HEK293 (cell line): ENCODE results near the gene TFR2.

Experiments used
- CTCF ChIA-PET: fragments of 350-600 bp; formaldehyde crosslinking; extraction: SDS; loops from one replicate; lab custom pipeline; 2021; ENCODE audit warnings: antibody characterized with exemption; lab: Yijun Ruan, JAX
- POLR2A ChIA-PET: fragments of 300-600 bp; formaldehyde crosslinking; extraction: SDS; loops from one replicate; lab custom pipeline; 2020; ENCODE audit warnings: antibody characterized with exemption, inconsistent platforms; lab: Yijun Ruan, JAX
- H3K27ac ChIP-seq: fragments of 200-500 bp; sonication (Bioruptor generic); 2 replicates; pipeline ENCODE4 v1.5.1; 2014; ENCODE audit warnings: low read depth, low read length, control low read depth, inconsistent platforms; ENCODE audit errors: extremely low read depth
- H3K36me3 ChIP-seq, 2 experiments: fragments of 200-500 bp in 1 of 2; sonication (Bioruptor generic) in 1 of 2; 1 replicate in 1 of 2; 2 replicates in 1 of 2; pipeline ENCODE4 v1.5.1; 2014 to 2017; ENCODE audit warnings: inconsistent platforms in 2 of 2, low read length in 2 of 2; ENCODE audit not compliant: control insufficient read depth in 2 of 2, insufficient read depth in 1 of 2
- H3K4me1 ChIP-seq: fragments of 200-500 bp; sonication (Bioruptor generic); 2 replicates; pipeline ENCODE4 v1.5.1; 2014; ENCODE audit warnings: mild to moderate bottlenecking, low read length, inconsistent platforms; ENCODE audit not compliant: control insufficient read depth, insufficient read depth
- H3K4me3 ChIP-seq: 2 replicates; pipeline ENCODE4 v1.5.1; 2011; ENCODE audit warnings: low read depth, mild to moderate bottlenecking, control low read depth, low read length, moderate library complexity
- H3K9me3 ChIP-seq: fragments of 200-500 bp; sonication (Bioruptor generic); 2 replicates; pipeline ENCODE4 v1.5.1; 2014; ENCODE audit warnings: low read depth, low read length, inconsistent platforms; ENCODE audit not compliant: control insufficient read depth, insufficient read depth
- GLIS1 ChIP-seq: fragments of 450-650 bp; formaldehyde crosslinking; IDR thresholded peaks from 2 replicates; pipeline ENCODE4 v1.5.1; 2016; ENCODE audit warnings: missing biosample characterization, missing genetic modification characterization
- GLIS2 ChIP-seq: fragments of 450-650 bp; formaldehyde crosslinking; IDR thresholded peaks from 2 replicates; pipeline ENCODE4 v1.5.1; 2016; ENCODE audit warnings: missing biosample characterization, missing genetic modification characterization
- MEIS1 ChIP-seq: sonication (generic); formaldehyde crosslinking; IDR thresholded peaks from 2 replicates; pipeline ENCODE4 v1.8.1; 2022; ENCODE audit warnings: missing genetic modification reagents, mild to moderate bottlenecking, borderline replicate concordance
- SP2 ChIP-seq: fragments of 450-650 bp; formaldehyde crosslinking; IDR thresholded peaks from 2 replicates; pipeline ENCODE4 v1.5.1; 2016; ENCODE audit warnings: missing biosample characterization, missing genetic modification characterization
- TRIM28 ChIP-seq: IDR thresholded peaks from 2 replicates; pipeline ENCODE4 v1.6.1; 2011; ENCODE audit warnings: low read length, control low read depth, borderline replicate concordance
- ZBTB21 ChIP-seq: fragments of 450-650 bp; formaldehyde crosslinking; IDR thresholded peaks from 2 replicates; pipeline ENCODE4 v1.5.1; 2017; ENCODE audit warnings: missing biosample characterization, missing genetic modification characterization
- ZFHX2 ChIP-seq: fragments of 450-650 bp; formaldehyde crosslinking; conservative IDR thresholded peaks from 2 replicates; pipeline ENCODE4 v1.5.1; 2016; ENCODE audit warnings: missing biosample characterization, missing genetic modification characterization
- ZIC2 ChIP-seq: fragments of 450-650 bp; formaldehyde crosslinking; IDR thresholded peaks from 2 replicates; pipeline ENCODE4 v1.5.1; 2016; ENCODE audit warnings: missing biosample characterization, missing genetic modification characterization
- ZNF155 ChIP-seq: fragments of 450-650 bp; formaldehyde crosslinking; IDR thresholded peaks from 2 replicates; pipeline ENCODE4 v1.5.1; 2016; ENCODE audit warnings: missing biosample characterization, missing genetic modification characterization
- ZNF175 ChIP-seq: fragments of 450-650 bp; formaldehyde crosslinking; IDR thresholded peaks from 2 replicates; pipeline ENCODE4 v1.5.1; 2016; ENCODE audit warnings: missing biosample characterization, missing genetic modification characterization
- ZNF362 ChIP-seq: fragments of 450-650 bp; formaldehyde crosslinking; IDR thresholded peaks from 2 replicates; pipeline ENCODE4 v1.5.1; 2016; ENCODE audit warnings: missing biosample characterization, missing genetic modification characterization
- ZNF433 ChIP-seq: fragments of 450-650 bp; formaldehyde crosslinking; IDR thresholded peaks from 2 replicates; pipeline ENCODE4 v1.5.1; 2016; ENCODE audit warnings: missing biosample characterization, missing genetic modification characterization, low read depth
- TF ChIP-seq, protein P1 (sequence below): fragments of 450-650 bp; formaldehyde crosslinking; IDR thresholded peaks from 2 replicates; pipeline ENCODE4 v1.5.1; 2017; ENCODE audit warnings: missing biosample characterization, missing genetic modification characterization
- TF ChIP-seq, protein P2 (sequence below): fragments of 450-650 bp; formaldehyde crosslinking; IDR thresholded peaks from 2 replicates; pipeline ENCODE4 v1.5.1; 2016; ENCODE audit warnings: missing biosample characterization, missing genetic modification characterization

TFR2 gene

DNA sequence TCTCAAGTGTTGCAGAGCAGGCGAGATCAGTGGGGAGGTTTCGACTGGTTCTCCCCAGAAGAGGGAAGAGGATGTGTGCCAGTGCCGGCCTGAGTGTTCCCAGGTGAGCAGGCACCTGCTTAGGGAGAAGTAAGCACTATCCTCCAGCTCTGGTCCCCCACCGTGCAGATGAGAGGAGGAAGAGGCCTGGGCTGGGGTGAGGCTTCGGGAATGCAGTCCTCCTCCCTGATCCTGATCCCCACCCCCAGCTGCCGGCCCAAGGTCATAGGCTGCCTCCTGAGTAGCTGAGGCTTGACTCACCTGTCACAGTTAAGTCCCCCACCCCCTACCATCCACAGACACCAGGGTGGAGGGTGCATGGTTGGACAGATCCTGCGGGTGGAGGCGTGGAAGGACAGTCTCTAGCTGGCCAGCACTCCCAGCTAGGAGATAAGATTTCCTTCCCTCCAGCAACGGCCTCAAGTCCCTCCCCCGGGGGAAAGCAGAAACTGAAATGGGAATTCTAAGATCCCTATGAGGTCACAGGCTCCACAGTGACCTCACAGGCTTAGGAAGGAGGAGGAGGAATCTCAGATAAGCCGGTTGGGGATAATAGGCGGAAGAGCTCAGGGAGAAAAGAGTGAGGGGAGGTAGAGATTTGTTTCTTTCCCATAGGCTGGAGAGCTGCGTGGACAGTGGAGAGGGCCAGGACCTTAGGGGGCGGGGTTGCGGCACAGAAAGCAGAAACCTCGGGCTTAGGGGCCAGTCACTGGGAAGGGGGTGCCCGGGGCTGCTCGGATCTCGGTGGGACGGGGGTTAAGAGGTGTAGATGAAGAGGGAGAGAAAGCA is 56.5 kb downstream of the TFR2 start (continued):
- TF ChIP-seq ZNF175 (tag by site-specific recombination) (no peak), ZNF433 (tag by site-specific recombination) (no peak), MEIS1 (CRISPR knock-in tag) (no peak), GLIS2 (tag by site-specific recombination) (peak; percentile 56), TRIM28 (no peak), GLIS1 (tag by site-specific recombination) (peak; percentile 83), ZBTB21 (tag by site-specific recombination) (peak; percentile 99), ZNF362 (tag by site-specific recombination) (no peak)
- TF ChIP-seq, protein P1, sequence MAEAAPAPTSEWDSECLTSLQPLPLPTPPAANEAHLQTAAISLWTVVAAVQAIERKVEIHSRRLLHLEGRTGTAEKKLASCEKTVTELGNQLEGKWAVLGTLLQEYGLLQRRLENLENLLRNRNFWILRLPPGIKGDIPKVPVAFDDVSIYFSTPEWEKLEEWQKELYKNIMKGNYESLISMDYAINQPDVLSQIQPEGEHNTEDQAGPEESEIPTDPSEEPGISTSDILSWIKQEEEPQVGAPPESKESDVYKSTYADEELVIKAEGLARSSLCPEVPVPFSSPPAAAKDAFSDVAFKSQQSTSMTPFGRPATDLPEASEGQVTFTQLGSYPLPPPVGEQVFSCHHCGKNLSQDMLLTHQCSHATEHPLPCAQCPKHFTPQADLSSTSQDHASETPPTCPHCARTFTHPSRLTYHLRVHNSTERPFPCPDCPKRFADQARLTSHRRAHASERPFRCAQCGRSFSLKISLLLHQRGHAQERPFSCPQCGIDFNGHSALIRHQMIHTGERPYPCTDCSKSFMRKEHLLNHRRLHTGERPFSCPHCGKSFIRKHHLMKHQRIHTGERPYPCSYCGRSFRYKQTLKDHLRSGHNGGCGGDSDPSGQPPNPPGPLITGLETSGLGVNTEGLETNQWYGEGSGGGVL: peak; percentile 65; the same call in 1 of the 2 replicates

DNA sequence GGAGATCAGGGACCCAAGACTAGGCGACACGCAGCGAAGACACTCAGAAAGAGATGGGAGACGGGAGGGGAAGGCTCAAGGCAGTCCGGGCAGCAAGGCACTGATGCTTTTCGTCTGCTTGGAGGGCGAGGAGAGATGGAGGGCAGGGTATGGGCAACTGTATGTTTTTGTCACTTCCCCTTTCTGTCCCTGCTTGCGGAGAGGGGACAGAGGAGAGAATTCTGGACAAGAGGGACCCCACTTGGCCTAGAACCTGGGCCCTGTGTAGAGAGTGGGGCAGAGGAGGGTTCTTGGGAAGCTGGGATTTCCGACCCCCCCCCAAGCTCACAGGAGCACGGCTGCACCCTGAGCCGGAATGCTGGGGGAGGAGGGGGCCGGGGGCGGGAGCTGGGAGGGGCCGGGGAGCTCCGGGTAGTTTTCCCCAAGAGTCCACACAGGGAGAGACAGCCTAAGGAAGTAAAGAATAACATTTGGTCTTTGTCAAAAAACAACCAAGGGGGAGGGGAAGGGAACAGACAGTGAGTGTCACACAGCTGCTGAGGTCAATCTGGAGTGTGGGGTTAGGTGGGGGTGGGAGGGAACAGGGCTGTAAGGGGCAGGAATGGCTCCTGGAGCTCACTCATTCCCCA is 57.2 kb downstream of the TFR2 start:
- Histone ChIP-seq H3K4me1 (peaks cover 12% of the 10 kb centered on the region), H3K9me3 (no peaks in the 10 kb centered on the region), H3K36me3 (peaks cover 6 to 31% of the 10 kb centered on the region in 2 experiments; a peak in 2 of 3 replicates), H3K27ac (no peak overlapping the region), H3K4me3 (no peak overlapping the region)
- POLR2A ChIA-PET: interaction anchor here (0.6 to 3.7 kb wide), 16 partner anchors 11 to 155 kb away, joined by 3 to 91 read pairs (median 16); partner anchors contain the start of genes GNB2, MEPCE, MOSPD3 and PCOLCE
- CTCF ChIA-PET: interaction anchor here (1.1 to 4.2 kb wide), 5 partner anchors 19 to 107 kb away, joined by 4 to 25 read pairs (median 12); no protein-coding TSS in a partner anchor
- no peak for TF ChIP-seq ZNF155

GRCh38 chr7:100583132-100584053 is 58.0 kb downstream of the TFR2 start:
- peak; percentile 5; the same call in 1 of the 2 replicates for TF ChIP-seq SP2 (tag by site-specific recombination)
- peak; percentile 8; the same call in 1 of the 2 replicates for TF ChIP-seq ZIC2
- TF ChIP-seq ZFHX2 (tag by site-specific recombination): peak; percentile 28; the same call in 1 of the 2 replicates
- TF ChIP-seq, protein P2, sequence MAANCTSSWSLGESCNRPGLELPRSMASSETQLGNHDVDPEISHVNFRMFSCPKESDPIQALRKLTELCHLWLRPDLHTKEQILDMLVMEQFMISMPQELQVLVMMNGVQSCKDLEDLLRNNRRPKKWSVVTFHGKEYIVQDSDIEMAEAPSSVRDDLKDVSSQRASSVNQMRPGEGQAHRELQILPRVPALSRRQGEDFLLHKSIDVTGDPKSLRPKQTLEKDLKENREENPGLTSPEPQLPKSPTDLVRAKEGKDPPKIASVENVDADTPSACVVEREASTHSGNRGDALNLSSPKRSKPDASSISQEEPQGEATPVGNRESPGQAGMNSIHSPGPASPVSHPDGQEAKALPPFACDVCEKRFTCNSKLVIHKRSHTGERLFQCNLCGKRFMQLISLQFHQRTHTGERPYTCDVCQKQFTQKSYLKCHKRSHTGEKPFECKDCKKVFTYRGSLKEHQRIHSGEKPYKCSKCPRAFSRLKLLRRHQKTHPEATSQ (tag by site-specific recombination): no peak
- no peak overlapping the region for H3K4me3 ChIP-seq
- no peak overlapping the region for H3K27ac ChIP-seq
- no peaks in the 10 kb centered on the region for H3K9me3 ChIP-seq
- peaks cover 6 to 34% of the 10 kb centered on the region in 2 experiments; a peak in 2 of 3 replicates for H3K36me3 ChIP-seq
- peaks cover 12% of the 10 kb centered on the region for H3K4me1 ChIP-seq
- ChIA-PET CTCF (interaction anchor here (0.8 to 4.2 kb wide), 2 partner anchors 108 to 133 kb away, joined by 3 to 25 read pairs; no protein-coding TSS in a partner anchor), POLR2A (interaction anchor here (2.3 to 3.7 kb wide), 3 partner anchors 14 to 34 kb away, joined by 6 to 91 read pairs (median 41); partner anchors contain the start of gene MOSPD3)
